Subcutaneous adipose tissue (tissue), 4 donors: ENCODE measurements around the gene DOCK2. TPM values are rescaled to one million over a fixed set of nuclear protein-coding genes. Genes with fewer than 3 reads are reported as not detected.

Source experiments
- total RNA-seq, 4 donors: library from RNA; depleted of rRNA; stranded (reverse); fragments of >200 nt; gene quantifications; one replicate each; pipeline ENCODE4 v1.1.0, GENCODE V29; 2016
- TF ChIP-seq, protein P1 (sequence below): fragments of 450-650 bp; IDR thresholded peaks from one replicate; pipeline ENCODE4 v1.5.1; 2016; ENCODE audit warnings: low read depth, mild to moderate bottlenecking, control low read depth, antibody characterized with exemption, moderate library complexity

Gene DOCK2
- total RNA-seq, 4 donors from 2014 or later = 23.9 to 101 (median 51.1) TPM

DNA sequence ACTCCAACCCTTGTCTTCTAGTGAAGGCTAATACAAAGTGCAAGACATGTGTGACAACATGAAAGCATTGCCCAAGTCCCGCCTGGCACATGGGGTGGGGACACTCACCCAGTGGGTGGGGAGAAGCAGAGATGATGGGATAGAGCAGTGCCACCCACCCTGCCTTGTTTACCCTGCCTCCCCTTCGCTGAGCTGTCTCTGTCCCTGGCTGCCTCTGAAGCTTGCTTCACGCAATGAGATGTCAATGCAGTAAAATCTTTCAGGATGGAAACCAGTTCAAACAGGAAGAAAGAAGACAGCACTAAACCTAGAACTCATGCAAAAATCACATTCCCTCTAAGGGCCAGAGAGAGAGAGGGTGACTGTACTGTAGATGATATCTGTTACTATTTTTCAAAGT, 195.2 kb downstream of the DOCK2 start:
- TF ChIP-seq, protein P1, sequence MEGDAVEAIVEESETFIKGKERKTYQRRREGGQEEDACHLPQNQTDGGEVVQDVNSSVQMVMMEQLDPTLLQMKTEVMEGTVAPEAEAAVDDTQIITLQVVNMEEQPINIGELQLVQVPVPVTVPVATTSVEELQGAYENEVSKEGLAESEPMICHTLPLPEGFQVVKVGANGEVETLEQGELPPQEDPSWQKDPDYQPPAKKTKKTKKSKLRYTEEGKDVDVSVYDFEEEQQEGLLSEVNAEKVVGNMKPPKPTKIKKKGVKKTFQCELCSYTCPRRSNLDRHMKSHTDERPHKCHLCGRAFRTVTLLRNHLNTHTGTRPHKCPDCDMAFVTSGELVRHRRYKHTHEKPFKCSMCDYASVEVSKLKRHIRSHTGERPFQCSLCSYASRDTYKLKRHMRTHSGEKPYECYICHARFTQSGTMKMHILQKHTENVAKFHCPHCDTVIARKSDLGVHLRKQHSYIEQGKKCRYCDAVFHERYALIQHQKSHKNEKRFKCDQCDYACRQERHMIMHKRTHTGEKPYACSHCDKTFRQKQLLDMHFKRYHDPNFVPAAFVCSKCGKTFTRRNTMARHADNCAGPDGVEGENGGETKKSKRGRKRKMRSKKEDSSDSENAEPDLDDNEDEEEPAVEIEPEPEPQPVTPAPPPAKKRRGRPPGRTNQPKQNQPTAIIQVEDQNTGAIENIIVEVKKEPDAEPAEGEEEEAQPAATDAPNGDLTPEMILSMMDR = no peak

DNA sequence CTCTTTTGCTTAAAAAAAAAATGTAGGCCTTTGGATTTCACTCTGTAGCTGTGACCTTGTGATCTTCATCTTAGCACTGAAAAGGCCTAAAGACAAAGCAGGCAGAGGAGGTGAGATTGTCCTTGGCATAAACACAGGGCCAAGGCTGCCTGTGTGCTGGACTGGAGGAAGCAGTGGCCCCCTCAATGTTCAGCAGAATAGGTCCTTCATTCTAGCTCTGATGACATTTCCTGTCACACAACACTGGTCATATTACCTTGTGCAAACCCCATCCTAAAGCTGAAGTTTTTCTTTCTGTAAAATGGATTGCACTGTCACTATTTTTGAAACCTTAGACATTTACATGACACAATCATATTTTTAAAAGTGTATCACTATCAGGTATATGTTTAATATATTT, 195.8 kb downstream of the DOCK2 start:
- TF ChIP-seq, protein P1 = no peak

DNA sequence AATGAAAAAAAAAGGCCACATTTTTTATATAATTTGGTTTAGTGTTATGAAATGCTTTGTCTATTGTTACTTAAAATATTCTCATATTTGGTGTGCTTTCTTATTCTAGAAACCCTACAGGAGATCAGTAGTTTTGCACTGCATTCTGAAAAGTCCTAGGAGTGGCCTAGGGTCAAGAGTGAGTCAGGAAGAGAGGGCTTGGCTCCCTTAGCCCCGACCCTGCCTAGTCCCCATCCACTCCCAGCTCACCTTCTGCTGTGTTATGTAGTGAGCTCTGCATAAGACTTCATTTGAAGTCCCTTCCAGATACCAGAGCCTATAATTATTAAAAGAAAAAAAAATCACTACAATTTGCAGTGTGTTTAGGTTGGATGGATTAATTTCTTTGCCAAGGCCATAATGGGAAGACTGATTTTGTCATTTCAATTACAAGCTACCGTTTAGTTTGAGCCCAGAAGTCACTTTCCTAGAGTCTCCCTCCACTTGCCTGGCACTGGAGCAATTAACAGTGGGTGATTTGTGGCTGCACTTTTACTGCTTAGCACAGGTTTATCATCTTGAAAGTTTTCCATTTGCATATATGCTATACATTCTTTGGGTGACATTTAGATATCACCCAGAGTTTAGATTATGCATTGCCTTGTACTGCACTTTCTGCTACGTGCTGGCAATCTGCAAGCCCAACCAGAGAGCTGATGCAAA, 199.9 kb downstream of the DOCK2 start:
- TF ChIP-seq, protein P1 = no peak

DNA sequence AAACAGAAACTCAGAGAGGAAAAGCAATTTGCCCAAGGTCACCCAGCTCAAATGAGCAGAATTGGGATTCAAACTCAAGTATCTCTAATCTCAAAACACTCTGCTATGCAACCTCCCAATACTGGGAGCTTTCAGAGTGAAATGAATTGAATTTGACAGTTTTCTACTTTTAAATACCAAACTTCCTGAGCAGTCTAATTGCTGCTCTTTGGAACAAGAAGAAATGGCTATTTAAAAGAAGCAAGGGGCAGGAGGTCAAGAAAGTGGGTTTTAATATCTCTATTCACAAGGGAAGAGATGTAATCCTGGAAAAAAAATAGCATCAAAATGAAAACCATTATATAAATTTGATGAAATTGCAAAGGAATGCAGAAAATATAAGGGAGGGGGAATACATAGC, 200.6 kb downstream of the DOCK2 start:
- TF ChIP-seq, protein P1 = no peak

DNA sequence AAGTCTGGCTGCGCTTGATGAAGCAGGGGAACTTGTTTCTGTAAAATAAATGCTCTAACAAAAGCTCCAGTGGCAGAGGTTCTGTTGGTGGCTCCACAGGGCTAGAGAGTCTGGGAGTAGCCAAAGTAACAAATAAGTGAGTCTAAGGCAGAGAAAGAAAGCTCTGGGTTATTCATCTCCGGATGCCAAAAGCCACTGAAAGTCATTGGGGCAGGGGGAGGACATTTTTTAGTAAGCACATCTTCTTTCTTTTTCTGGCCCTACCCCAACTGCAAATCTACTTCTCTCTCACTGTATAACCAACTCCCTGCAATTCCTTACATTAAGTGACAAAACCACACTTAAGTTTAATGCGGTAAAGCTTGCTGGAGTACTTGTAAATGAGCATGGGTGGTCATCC, 201.6 kb downstream of the DOCK2 start:
- TF ChIP-seq, protein P1 = no peak

DNA sequence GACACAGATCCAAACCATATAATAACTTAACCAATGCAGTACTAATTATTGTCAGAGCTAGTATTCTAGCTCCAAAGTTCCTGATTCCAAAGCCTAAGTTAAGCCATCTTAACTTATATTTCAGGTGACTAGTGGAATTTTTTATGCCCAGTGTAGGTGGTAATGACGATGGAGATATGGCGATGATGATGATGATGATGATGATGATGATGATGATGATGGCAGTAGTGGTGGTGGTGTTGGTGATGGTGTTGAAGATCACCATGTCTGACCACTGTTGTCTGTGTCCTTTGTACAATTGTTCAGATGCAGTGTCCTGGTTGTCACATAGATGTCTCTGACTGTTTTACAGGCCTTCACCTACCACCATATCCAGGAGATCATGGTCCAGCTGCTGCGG, 203.3 kb downstream of the DOCK2 start:
- TF ChIP-seq, protein P1 = no peak

DNA sequence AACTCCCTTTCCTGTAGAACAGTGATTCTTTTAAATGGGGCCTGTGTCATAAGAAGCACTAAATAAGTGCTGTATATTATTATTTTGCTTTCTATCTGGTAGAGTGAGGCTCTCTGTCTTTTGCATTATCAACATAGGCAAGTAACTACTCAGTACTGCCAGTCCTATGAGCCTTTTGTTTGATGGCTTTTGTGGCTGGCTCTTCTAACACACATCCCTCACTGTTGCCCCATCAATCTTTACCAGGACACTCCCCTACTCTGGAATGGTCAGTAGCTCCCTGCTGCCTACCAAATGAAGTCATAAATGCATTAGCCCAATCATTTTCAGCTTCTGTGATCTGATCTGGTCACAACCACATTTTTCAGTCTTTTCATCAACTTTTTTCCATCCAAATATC, 205.6 kb downstream of the DOCK2 start:
- TF ChIP-seq, protein P1 = no peak
